Left kidney (tissue), 2 donors: ENCODE measurements around the gene QSER1. TPM values are rescaled to one million over a fixed set of nuclear protein-coding genes. Genes with fewer than 3 reads are reported as not detected.
"Not testable (repeated sequence)": the region's sequence is repeated elsewhere in the genome, so short reads cannot be mapped to it uniquely, and the experiment has no call there.

ENCODE experiments used
- DNase-seq: peaks from one replicate; pipeline ENCODE4 v3.0.0-alpha.2; 2013
- polyA plus RNA-seq: library from polyadenylated mRNA; unstranded; fragments of 120-200 nt; gene quantifications from one replicate; pipeline ENCODE4 v1.2.1, GENCODE V29; 2013; ENCODE audit not compliant: insufficient read length

Gene QSER1
- polyA plus RNA-seq, 1 donor = 53.6 TPM

GRCh38 chr11:32935462-32936029, 42.9 kb downstream of the QSER1 start:
- DNase-seq = no peak

GRCh38 chr11:32936178-32936577, 43.6 kb downstream of the QSER1 start:
- DNase-seq = not testable (repeated sequence)

- not testable (repeated sequence) for DNase-seq
Measured at GRCh38 chr11:32937283-32937682, 44.7 kb downstream of the QSER1 start.

- no peak for DNase-seq
Measured at GRCh38 chr11:32939046-32939445, 46.4 kb downstream of the QSER1 start.

- no peak for DNase-seq
Measured at GRCh38 chr11:32939866-32940265, 47.3 kb downstream of the QSER1 start.

GRCh38 chr11:32940865-32941264, 48.3 kb downstream of the QSER1 start:
- no peak for DNase-seq

- no peak for DNase-seq
Measured at GRCh38 chr11:32947978-32948377, 55.4 kb downstream of the QSER1 start.

GRCh38 chr11:32949739-32950138, 57.1 kb downstream of the QSER1 start:
- DNase-seq = no peak

GRCh38 chr11:32952421-32952820, 59.8 kb downstream of the QSER1 start:
- no peak for DNase-seq

- no peak for DNase-seq
Measured at GRCh38 chr11:32953700-32954099, 61.1 kb downstream of the QSER1 start.

GRCh38 chr11:32960553-32961164, 68.0 kb downstream of the QSER1 start:
- DNase-seq = peak; percentile 61

GRCh38 chr11:32962016-32962415, 69.4 kb downstream of the QSER1 start:
- DNase-seq = no peak

GRCh38 chr11:32963721-32964120, 71.1 kb downstream of the QSER1 start:
- DNase-seq = no peak

- DNase-seq = no peak
Measured at GRCh38 chr11:32968541-32968940, 75.9 kb downstream of the QSER1 start.

- not testable (repeated sequence) for DNase-seq
Measured at GRCh38 chr11:32972233-32972632, 79.6 kb downstream of the QSER1 start.

GRCh38 chr11:32972781-32973180, 80.2 kb downstream of the QSER1 start:
- DNase-seq = no peak

- no peak for DNase-seq
Measured at GRCh38 chr11:32982626-32983025, 90.0 kb downstream of the QSER1 start.

GRCh38 chr11:32983506-32983905, 90.9 kb downstream of the QSER1 start:
- DNase-seq = no peak

GRCh38 chr11:32985600-32985999, 93.0 kb downstream of the QSER1 start:
- DNase-seq = no peak

GRCh38 chr11:32987851-32988250, 95.2 kb downstream of the QSER1 start:
- DNase-seq = no peak

GRCh38 chr11:32990481-32990880, 97.9 kb downstream of the QSER1 start:
- no peak for DNase-seq

- DNase-seq = no peak
Measured at GRCh38 chr11:32991427-32991826, 98.8 kb downstream of the QSER1 start.

GRCh38 chr11:32991898-32992297, 99.3 kb downstream of the QSER1 start:
- DNase-seq = no peak

GRCh38 chr11:33000181-33000580, 107.6 kb downstream of the QSER1 start:
- no peak for DNase-seq
